ENCODE results near the gene TPST1.

Gene TPST1

DNA sequence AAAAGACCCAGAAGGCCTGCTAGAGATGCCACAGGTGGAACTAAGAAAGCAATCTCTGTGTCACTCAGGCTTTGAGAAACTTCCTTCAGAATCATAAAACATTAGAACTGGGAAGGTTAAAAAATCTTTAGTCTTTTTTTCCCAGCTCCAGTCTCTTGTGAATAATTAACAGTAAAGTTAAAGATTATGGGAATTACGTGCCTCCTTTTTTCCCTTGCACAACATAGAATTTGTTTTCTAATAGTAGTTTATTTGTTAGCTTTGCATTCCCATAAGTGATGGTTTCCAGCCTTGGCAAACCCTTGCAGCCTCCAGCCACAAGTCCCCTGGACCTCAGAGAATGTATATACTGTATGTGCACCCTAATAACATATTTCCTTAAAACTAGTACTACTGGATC, 128.3 kb downstream of the TPST1 start:
- no peaks in the 10 kb centered on the region for H3K27me3 ChIP-seq (ENCODE audit: control insufficient read depth, insufficient read depth, low read length)
- no peak overlapping the region for H3K27ac ChIP-seq (ENCODE audit: low read depth, low read length)
- no peak overlapping the region for H3K9ac ChIP-seq (ENCODE audit: low read length)
- H3K4me1 ChIP-seq (ENCODE audit: control insufficient read depth, insufficient read depth, low read length): peaks cover 4% of the 10 kb centered on the region
- H3K36me3 ChIP-seq (ENCODE audit: control insufficient read depth, insufficient read depth, low read length): no peaks in the 10 kb centered on the region
- no peak overlapping the region for H3K4me3 ChIP-seq (ENCODE audit: low read length)

DNA sequence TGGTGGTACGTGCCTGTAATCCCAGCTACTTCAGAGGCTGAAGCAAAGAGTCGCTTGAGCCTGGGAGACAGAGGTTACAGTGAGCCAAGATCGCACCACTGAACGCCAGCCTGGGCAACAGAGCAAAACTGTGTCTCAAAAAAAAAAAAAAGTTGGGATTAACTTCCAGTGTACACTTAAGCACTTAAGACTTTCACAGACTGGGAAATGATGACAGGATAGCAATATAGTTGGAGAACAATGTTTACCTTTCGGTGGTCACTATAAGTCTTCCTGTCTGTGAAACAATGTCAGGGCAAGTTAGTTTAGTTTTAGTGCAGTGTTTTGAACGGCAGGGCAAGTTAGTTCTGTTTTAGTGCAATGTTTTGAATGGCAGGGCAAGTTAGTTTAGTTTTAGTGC, 130.2 kb downstream of the TPST1 start:
- H3K9ac ChIP-seq (ENCODE audit: low read length): no peak overlapping the region
- no peaks in the 10 kb centered on the region for H3K27me3 ChIP-seq (ENCODE audit: control insufficient read depth, insufficient read depth, low read length)
- no peak overlapping the region for H3K27ac ChIP-seq (ENCODE audit: low read depth, low read length)

DNA sequence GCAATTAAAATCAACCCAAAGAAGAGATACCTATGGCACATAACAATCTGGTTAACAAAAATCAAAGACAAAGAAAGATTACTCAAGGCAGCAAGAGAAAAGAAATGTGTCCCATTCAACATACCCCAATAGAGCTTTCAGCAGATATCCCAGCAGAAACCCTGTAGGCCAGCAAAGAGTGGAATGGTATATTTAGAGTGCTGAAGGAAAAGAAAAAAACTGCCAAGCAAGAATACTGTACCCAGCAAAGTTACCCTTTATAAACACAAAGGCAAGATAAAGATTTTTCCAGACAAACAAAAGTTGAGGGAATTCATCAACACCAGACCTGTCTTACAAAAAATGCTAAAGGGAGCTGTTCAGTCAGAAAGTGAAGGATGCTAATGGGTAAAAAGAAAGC, 131.6 kb downstream of the TPST1 start:
- H3K4me3 ChIP-seq (ENCODE audit: low read length): no peak overlapping the region
- no peak overlapping the region for H3K9ac ChIP-seq (ENCODE audit: low read length)
- H3K27me3 ChIP-seq (ENCODE audit: control insufficient read depth, insufficient read depth, low read length): no peaks in the 10 kb centered on the region
- no peak overlapping the region for H3K27ac ChIP-seq (ENCODE audit: low read depth, low read length)
- H3K4me1 ChIP-seq (ENCODE audit: control insufficient read depth, insufficient read depth, low read length): no peaks in the 10 kb centered on the region
- no peaks in the 10 kb centered on the region for H3K36me3 ChIP-seq (ENCODE audit: control insufficient read depth, insufficient read depth, low read length)

More for the DNA sequence above, 130.2 kb downstream of the TPST1 start:
- Histone ChIP-seq H3K4me3 (ENCODE audit: low read length) (no peak overlapping the region), H3K36me3 (ENCODE audit: control insufficient read depth, insufficient read depth, low read length) (no peaks in the 10 kb centered on the region), H3K4me1 (ENCODE audit: control insufficient read depth, insufficient read depth, low read length) (peaks cover 4% of the 10 kb centered on the region)

DNA sequence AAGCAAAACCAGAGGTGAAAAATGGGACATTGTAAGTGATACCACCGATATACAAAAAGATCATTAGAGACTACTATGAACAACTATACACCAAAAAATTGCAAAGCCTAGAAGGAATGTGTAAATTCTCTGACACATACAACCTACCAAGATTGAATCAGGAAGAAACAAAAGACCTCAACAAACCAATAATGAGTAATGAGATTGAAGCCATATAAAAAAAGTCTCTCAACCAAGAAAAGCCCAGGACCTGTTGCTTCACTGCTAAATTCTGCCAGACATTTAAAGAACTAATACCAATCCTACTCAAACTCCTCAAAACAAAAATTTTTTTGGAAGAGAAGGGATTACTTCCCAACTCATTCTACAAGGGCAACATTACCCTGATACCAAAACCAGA, 134.0 kb downstream of the TPST1 start:
- Histone ChIP-seq H3K27ac (ENCODE audit: low read depth, low read length) (no peak overlapping the region), H3K4me1 (ENCODE audit: control insufficient read depth, insufficient read depth, low read length) (no peaks in the 10 kb centered on the region), H3K4me3 (ENCODE audit: low read length) (no peak overlapping the region), H3K27me3 (ENCODE audit: control insufficient read depth, insufficient read depth, low read length) (no peaks in the 10 kb centered on the region), H3K36me3 (ENCODE audit: control insufficient read depth, insufficient read depth, low read length) (no peaks in the 10 kb centered on the region), H3K9ac (ENCODE audit: low read length) (no peak overlapping the region)

DNA sequence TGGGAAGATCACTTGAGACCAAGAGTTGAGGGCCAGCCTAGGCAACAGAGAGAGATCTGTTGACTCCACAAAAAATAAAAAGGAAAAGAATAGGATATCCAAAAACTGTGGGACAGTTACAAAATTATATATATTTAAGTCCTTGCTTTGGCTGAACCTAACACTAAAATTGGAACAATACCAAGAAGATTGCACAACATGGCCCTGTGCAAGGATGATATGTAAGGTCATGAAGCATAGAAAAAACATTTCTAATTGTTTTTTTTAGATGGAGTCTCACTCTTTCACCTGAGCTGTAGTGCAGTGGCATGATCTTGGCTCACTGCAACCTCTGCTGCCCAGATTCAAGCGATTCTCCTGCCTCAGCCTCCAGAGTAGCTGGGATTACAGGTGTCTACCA, 139.0 kb downstream of the TPST1 start:
- H3K4me1 ChIP-seq (ENCODE audit: control insufficient read depth, insufficient read depth, low read length): no peaks in the 10 kb centered on the region
- H3K4me3 ChIP-seq (ENCODE audit: low read length): no peak overlapping the region
- no peaks in the 10 kb centered on the region for H3K36me3 ChIP-seq (ENCODE audit: control insufficient read depth, insufficient read depth, low read length)
- H3K9ac ChIP-seq (ENCODE audit: low read length): no peak overlapping the region
- H3K27ac ChIP-seq (ENCODE audit: low read depth, low read length): no peak overlapping the region
- no peaks in the 10 kb centered on the region for H3K27me3 ChIP-seq (ENCODE audit: control insufficient read depth, insufficient read depth, low read length)

DNA sequence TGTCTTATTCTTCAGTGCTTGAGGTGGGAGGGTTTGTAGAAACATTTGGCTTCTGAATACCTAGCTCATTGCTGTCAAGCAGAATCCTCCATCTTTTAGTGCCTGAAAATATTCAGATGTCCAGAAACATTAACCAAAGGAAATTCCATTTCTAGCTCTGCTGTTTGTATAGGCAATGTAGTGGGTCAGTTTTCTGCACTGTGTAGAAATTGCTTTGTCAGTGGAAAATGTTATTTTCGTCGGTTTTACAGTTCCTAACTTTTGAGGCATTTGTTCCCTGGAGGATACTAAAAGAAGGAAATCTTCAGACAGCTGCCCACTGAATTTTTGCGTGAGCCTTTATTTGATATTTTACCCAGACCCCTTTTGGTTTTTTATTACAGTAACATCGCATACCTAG, 143.4 kb downstream of the TPST1 start:
- Histone ChIP-seq H3K27ac (ENCODE audit: low read depth, low read length) (no peak overlapping the region), H3K4me1 (ENCODE audit: control insufficient read depth, insufficient read depth, low read length) (no peaks in the 10 kb centered on the region), H3K9ac (ENCODE audit: low read length) (no peak overlapping the region), H3K27me3 (ENCODE audit: control insufficient read depth, insufficient read depth, low read length) (no peaks in the 10 kb centered on the region), H3K4me3 (ENCODE audit: low read length) (no peak overlapping the region), H3K36me3 (ENCODE audit: control insufficient read depth, insufficient read depth, low read length) (no peaks in the 10 kb centered on the region)

GRCh38 chr7:66348959-66349358, 143.8 kb downstream of the TPST1 start:
- H3K9ac ChIP-seq (ENCODE audit: low read length): no peak overlapping the region
- no peak overlapping the region for H3K27ac ChIP-seq (ENCODE audit: low read depth, low read length)
- no peaks in the 10 kb centered on the region for H3K27me3 ChIP-seq (ENCODE audit: control insufficient read depth, insufficient read depth, low read length)
- no peaks in the 10 kb centered on the region for H3K4me1 ChIP-seq (ENCODE audit: control insufficient read depth, insufficient read depth, low read length)
- no peaks in the 10 kb centered on the region for H3K36me3 ChIP-seq (ENCODE audit: control insufficient read depth, insufficient read depth, low read length)
- H3K4me3 ChIP-seq (ENCODE audit: low read length): no peak overlapping the region

DNA sequence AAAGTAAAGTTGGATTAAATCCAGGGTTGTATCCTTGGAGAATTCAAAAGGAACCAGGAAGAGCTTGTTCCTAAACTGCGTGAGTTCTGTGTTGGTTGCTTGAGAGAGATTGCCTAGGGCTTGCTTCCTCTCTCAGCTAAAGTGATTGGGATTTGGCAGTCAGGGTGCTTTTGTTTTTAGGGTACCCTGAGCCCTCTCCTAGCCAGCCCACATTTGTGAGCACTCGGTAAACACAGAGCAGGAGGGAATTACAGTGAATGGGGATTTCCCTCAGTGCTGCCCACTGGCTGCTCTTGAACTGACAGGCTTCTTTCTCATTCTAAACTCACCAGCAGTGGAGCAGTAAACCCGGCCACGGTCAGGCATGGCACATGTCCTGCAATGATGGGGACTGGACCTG, 146.9 kb downstream of the TPST1 start:
- Histone ChIP-seq H3K4me1 (ENCODE audit: control insufficient read depth, insufficient read depth, low read length) (no peaks in the 10 kb centered on the region), H3K4me3 (ENCODE audit: low read length) (no peak overlapping the region), H3K27ac (ENCODE audit: low read depth, low read length) (no peak overlapping the region), H3K36me3 (ENCODE audit: control insufficient read depth, insufficient read depth, low read length) (no peaks in the 10 kb centered on the region), H3K27me3 (ENCODE audit: control insufficient read depth, insufficient read depth, low read length) (no peaks in the 10 kb centered on the region), H3K9ac (ENCODE audit: low read length) (no peak overlapping the region)

GRCh38 chr7:66353547-66353946, 148.4 kb downstream of the TPST1 start:
- no peaks in the 10 kb centered on the region for H3K36me3 ChIP-seq (ENCODE audit: control insufficient read depth, insufficient read depth, low read length)
- H3K4me3 ChIP-seq (ENCODE audit: low read length): no peak overlapping the region
- H3K27ac ChIP-seq (ENCODE audit: low read depth, low read length): no peak overlapping the region
- H3K27me3 ChIP-seq (ENCODE audit: control insufficient read depth, insufficient read depth, low read length): no peaks in the 10 kb centered on the region
- no peaks in the 10 kb centered on the region for H3K4me1 ChIP-seq (ENCODE audit: control insufficient read depth, insufficient read depth, low read length)
- no peak overlapping the region for H3K9ac ChIP-seq (ENCODE audit: low read length)

- Histone ChIP-seq H3K27ac (ENCODE audit: low read depth, low read length) (no peak overlapping the region), H3K9ac (ENCODE audit: low read length) (no peak overlapping the region), H3K4me1 (ENCODE audit: control insufficient read depth, insufficient read depth, low read length) (no peaks in the 10 kb centered on the region)
Observed at GRCh38 chr7:66355756-66356155, 150.6 kb downstream of the TPST1 start.

DNA sequence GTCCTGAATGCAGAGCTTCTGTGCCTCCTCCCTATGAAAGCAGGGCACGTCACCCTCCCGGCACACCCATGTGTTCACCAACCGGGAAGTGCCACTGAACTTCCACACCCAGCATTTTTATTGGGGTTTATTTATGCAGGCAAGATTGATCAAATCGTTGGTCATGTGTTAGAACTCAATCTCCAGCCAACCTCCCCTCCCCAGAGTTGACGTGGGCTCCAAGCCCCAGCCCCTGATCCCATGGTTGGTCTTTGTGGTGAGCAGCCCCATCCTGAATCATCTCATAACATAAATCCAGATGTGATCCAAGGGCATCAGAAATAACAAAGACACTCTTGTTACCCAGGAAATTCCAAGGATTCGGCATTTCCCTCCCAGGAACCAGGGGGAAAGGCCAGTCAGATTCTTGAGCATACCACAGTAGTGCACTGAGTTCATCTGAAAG, 151.2 kb downstream of the TPST1 start:
- Histone ChIP-seq H3K27ac (ENCODE audit: low read depth, low read length) (no peak overlapping the region), H3K4me1 (ENCODE audit: control insufficient read depth, insufficient read depth, low read length) (no peaks in the 10 kb centered on the region), H3K27me3 (ENCODE audit: control insufficient read depth, insufficient read depth, low read length) (no peaks in the 10 kb centered on the region), H3K36me3 (ENCODE audit: control insufficient read depth, insufficient read depth, low read length) (no peaks in the 10 kb centered on the region), H3K4me3 (ENCODE audit: low read length) (no peak overlapping the region), H3K9ac (ENCODE audit: low read length) (no peak overlapping the region)

More at GRCh38 chr7:66355756-66356155, 150.6 kb downstream of the TPST1 start:
- H3K27me3 ChIP-seq (ENCODE audit: control insufficient read depth, insufficient read depth, low read length): no peaks in the 10 kb centered on the region
- no peak overlapping the region for H3K4me3 ChIP-seq (ENCODE audit: low read length)
- no peaks in the 10 kb centered on the region for H3K36me3 ChIP-seq (ENCODE audit: control insufficient read depth, insufficient read depth, low read length)

- Histone ChIP-seq H3K36me3 (ENCODE audit: control insufficient read depth, insufficient read depth, low read length) (no peaks in the 10 kb centered on the region), H3K27me3 (ENCODE audit: control insufficient read depth, insufficient read depth, low read length) (no peaks in the 10 kb centered on the region), H3K27ac (ENCODE audit: low read depth, low read length) (no peak overlapping the region), H3K9ac (ENCODE audit: low read length) (no peak overlapping the region), H3K4me1 (ENCODE audit: control insufficient read depth, insufficient read depth, low read length) (no peaks in the 10 kb centered on the region), H3K4me3 (ENCODE audit: low read length) (no peak overlapping the region)
Observed at GRCh38 chr7:66357087-66357486, 152.0 kb downstream of the TPST1 start.

- H3K4me1 ChIP-seq (ENCODE audit: control insufficient read depth, insufficient read depth, low read length): no peaks in the 10 kb centered on the region
- H3K4me3 ChIP-seq (ENCODE audit: low read length): no peak overlapping the region
- no peak overlapping the region for H3K27ac ChIP-seq (ENCODE audit: low read depth, low read length)
- no peaks in the 10 kb centered on the region for H3K27me3 ChIP-seq (ENCODE audit: control insufficient read depth, insufficient read depth, low read length)
- H3K36me3 ChIP-seq (ENCODE audit: control insufficient read depth, insufficient read depth, low read length): no peaks in the 10 kb centered on the region
- H3K9ac ChIP-seq (ENCODE audit: low read length): no peak overlapping the region
Observed at GRCh38 chr7:66359656-66360211, 154.6 kb downstream of the TPST1 start.
